ENCODE measurements around the gene PLCB1.

- no peak for TF ChIP-seq CTCF (conservative IDR thresholded peaks at IDR 0.05; ENCODE audit: low read depth, low read length)
- no peak for TF ChIP-seq EZH2phosphoT487 (IDR thresholded peaks at IDR 0.05; ENCODE audit: borderline replicate concordance, low read length)
- no peak for TF ChIP-seq EZH2 (IDR thresholded peaks at IDR 0.05; ENCODE audit: low read length, unreplicated experiment)
Observed at GRCh38 chr20:8624046-8624445, 492.0 kb downstream of the PLCB1 start.

Measured in PC-3 (cell line).